ENCODE measurements around the gene RBL2. TPM values are rescaled to one million over a fixed set of nuclear protein-coding genes. Genes with fewer than 3 reads are reported as not detected.

The RBL2 gene
- total and polyA plus RNA-seq, 2 of the 13 experiments (the other 11 are each of a cell fraction or from before 2014, with no cell fraction given): 41.2 to 60.9 TPM

DNA sequence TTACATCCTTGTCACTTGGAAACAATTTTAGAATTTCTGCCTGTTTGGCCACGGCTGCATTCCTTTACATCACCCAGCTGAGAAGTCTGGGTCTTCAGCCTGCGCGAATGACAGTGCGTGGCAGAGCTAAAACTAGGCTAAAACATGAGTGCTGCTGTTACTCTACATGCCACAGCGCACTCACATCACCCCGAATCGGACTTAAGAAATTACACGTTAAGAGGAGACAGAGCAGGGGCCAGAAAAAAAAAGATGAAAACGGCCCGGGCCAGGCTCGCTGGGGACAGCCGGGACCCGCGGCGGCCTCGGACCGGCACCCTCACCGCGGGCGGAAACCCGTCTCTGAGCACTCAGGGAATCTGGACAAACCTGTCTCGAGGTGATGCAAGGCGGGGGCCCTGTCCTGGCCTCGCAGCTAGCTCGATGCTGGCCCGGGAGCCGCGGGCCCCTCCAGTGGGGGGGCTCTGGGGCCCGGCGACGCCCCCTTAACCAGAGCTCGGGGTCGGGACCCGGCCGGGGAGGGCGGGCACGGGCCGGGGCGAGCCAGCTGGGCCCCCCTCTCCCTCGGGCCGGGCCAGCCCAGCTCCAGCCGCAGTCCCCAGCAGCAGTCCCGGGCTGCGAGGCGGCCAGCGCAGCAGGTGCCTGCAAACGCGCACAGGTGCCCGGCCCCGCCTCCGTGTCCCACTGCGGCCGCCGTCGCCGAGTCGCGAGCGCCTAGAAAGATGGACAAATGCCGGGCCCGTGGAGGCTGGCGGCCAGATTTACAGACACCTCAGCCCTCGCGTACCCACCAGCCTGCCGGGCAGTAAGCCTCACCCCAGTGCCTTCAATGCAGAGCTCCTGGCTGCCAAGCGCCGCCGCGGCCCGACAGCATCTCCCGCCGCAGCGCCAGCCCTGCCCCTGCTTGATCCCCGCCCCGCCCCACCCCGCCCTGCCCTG, 68.3 kb downstream of the RBL2 start, which contains the start of gene AKTIP (continued):
- TF ChIP-seq HNRNPH1 (optimal IDR thresholded peaks at IDR 0.05; ENCODE audit: low read depth, low read length): no peak
- peak; percentile 13; the same call in 1 of the 2 replicates for TF ChIP-seq GABPA (IDR thresholded peaks at IDR 0.05; ENCODE audit: low read depth, low read length)
- no peak for TF ChIP-seq GABPA (CRISPR knock-in tag; IDR thresholded peaks at IDR 0.05; ENCODE audit: low read depth)
- TF ChIP-seq GTF3A (CRISPR knock-in tag; conservative IDR thresholded peaks at IDR 0.05): 0 out of 2 replicates have a peak, but pooled peaks have one; percentile 43
- peak; percentile 18; the same call in 1 of the 2 replicates for TF ChIP-seq HOXA9 (CRISPR knock-in tag; IDR thresholded peaks at IDR 0.05; ENCODE audit: borderline replicate concordance)
- no peak for TF ChIP-seq HOXA7 (CRISPR knock-in tag; IDR thresholded peaks at IDR 0.05)
- TF ChIP-seq RBFOX2 (IDR thresholded peaks at IDR 0.05; ENCODE audit: low read depth, low read length): peak; percentile 68
- TF ChIP-seq KLF13 (CRISPR knock-in tag; IDR thresholded peaks at IDR 0.05): no peak
- TF ChIP-seq, protein P1, sequence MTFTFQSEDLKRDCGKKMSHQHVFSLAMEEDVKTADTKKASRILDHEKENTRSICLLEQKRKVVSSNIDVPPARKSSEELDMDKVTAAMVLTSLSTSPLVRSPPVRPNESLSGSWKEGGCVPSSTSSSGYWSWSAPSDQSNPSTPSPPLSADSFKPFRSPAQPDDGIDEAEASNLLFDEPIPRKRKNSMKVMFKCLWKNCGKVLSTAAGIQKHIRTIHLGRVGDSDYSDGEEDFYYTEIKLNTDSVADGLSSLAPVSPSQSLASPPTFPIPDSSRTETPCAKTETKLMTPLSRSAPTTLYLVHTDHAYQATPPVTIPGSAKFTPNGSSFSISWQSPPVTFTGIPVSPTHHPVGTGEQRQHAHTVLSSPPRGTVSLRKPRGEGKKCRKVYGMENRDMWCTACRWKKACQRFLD (CRISPR knock-in tag; IDR thresholded peaks at IDR 0.05; ENCODE audit: borderline replicate concordance): 0 out of 2 replicates have a peak, but pooled peaks have one; percentile 17
- TF ChIP-seq ZNF713 (CRISPR knock-in tag; IDR thresholded peaks at IDR 0.05): no peak
- peak; percentile 53; the same call in 1 of the 2 replicates for TF ChIP-seq TGIF2 (CRISPR knock-in tag; IDR thresholded peaks at IDR 0.05)
- no peak for TF ChIP-seq NFIB (CRISPR knock-in tag; IDR thresholded peaks at IDR 0.05; ENCODE audit: borderline replicate concordance)
- TF ChIP-seq, protein P2, sequence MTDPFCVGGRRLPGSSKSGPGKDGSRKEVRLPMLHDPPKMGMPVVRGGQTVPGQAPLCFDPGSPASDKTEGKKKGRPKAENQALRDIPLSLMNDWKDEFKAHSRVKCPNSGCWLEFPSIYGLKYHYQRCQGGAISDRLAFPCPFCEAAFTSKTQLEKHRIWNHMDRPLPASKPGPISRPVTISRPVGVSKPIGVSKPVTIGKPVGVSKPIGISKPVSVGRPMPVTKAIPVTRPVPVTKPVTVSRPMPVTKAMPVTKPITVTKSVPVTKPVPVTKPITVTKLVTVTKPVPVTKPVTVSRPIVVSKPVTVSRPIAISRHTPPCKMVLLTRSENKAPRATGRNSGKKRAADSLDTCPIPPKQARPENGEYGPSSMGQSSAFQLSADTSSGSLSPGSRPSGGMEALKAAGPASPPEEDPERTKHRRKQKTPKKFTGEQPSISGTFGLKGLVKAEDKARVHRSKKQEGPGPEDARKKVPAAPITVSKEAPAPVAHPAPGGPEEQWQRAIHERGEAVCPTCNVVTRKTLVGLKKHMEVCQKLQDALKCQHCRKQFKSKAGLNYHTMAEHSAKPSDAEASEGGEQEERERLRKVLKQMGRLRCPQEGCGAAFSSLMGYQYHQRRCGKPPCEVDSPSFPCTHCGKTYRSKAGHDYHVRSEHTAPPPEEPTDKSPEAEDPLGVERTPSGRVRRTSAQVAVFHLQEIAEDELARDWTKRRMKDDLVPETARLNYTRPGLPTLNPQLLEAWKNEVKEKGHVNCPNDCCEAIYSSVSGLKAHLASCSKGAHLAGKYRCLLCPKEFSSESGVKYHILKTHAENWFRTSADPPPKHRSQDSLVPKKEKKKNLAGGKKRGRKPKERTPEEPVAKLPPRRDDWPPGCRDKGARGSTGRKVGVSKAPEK (CRISPR knock-in tag; IDR thresholded peaks at IDR 0.05; ENCODE audit: borderline replicate concordance): no peak
- peak; percentile 29; the same call in 1 of the 2 replicates for TF ChIP-seq ZNF235 (CRISPR knock-in tag; IDR thresholded peaks at IDR 0.05; ENCODE audit: borderline replicate concordance)
- no peak for TF ChIP-seq ZNF879 (CRISPR knock-in tag; IDR thresholded peaks at IDR 0.05)
- no peak for TF ChIP-seq MYC (CRISPR knock-in tag; IDR thresholded peaks at IDR 0.05; ENCODE audit: borderline replicate concordance)
- TF ChIP-seq, protein P3, sequence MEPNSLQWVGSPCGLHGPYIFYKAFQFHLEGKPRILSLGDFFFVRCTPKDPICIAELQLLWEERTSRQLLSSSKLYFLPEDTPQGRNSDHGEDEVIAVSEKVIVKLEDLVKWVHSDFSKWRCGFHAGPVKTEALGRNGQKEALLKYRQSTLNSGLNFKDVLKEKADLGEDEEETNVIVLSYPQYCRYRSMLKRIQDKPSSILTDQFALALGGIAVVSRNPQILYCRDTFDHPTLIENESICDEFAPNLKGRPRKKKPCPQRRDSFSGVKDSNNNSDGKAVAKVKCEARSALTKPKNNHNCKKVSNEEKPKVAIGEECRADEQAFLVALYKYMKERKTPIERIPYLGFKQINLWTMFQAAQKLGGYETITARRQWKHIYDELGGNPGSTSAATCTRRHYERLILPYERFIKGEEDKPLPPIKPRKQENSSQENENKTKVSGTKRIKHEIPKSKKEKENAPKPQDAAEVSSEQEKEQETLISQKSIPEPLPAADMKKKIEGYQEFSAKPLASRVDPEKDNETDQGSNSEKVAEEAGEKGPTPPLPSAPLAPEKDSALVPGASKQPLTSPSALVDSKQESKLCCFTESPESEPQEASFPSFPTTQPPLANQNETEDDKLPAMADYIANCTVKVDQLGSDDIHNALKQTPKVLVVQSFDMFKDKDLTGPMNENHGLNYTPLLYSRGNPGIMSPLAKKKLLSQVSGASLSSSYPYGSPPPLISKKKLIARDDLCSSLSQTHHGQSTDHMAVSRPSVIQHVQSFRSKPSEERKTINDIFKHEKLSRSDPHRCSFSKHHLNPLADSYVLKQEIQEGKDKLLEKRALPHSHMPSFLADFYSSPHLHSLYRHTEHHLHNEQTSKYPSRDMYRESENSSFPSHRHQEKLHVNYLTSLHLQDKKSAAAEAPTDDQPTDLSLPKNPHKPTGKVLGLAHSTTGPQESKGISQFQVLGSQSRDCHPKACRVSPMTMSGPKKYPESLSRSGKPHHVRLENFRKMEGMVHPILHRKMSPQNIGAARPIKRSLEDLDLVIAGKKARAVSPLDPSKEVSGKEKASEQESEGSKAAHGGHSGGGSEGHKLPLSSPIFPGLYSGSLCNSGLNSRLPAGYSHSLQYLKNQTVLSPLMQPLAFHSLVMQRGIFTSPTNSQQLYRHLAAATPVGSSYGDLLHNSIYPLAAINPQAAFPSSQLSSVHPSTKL (CRISPR knock-in tag; IDR thresholded peaks at IDR 0.05): no peak

Measured in HepG2 (cell line).